Left ventricle myocardium inferior (tissue), 1 donor: Measurements from ENCODE around the gene CPN1. TPM values are rescaled to one million over a fixed set of nuclear protein-coding genes. Genes with fewer than 3 reads are reported as not detected.

Source experiments
- DNase-seq: peaks from one replicate; pipeline ENCODE4 v3.0.0-alpha.2; 2020
- H3K27ac ChIP-seq: fragments of 200-600 bp; replicated peaks from 2 replicates; pipeline ENCODE4 v1.8.0; 2021
- H3K27me3 ChIP-seq: fragments of 200-600 bp; 2 replicates; pipeline ENCODE4 v1.8.0; 2021; ENCODE audit warnings: low read depth
- H3K36me3 ChIP-seq: fragments of 200-600 bp; 2 replicates; pipeline ENCODE4 v1.8.0; 2021
- H3K4me1 ChIP-seq: fragments of 200-600 bp; 2 replicates; pipeline ENCODE4 v1.8.0; 2021
- H3K4me3 ChIP-seq: fragments of 200-600 bp; 2 replicates; pipeline ENCODE4 v1.8.0; 2021; ENCODE audit warnings: mild to moderate bottlenecking, moderate library complexity
- H3K9me3 ChIP-seq: fragments of 200-600 bp; replicated peaks from 2 replicates; pipeline ENCODE4 v1.8.0; 2021
- intact Hi-C: fragments of 100-400 bp; cut with micrococcal nuclease; formaldehyde crosslinking; loops from one replicate; pipeline ENCODE4 v1.11.0; 2022
- total RNA-seq: library from RNA; stranded (reverse); fragmentation: NEBNext Ultra II Directional; extraction: Animal tissue kit (Norgen Biotek cat#: 25700); gene quantifications from one replicate; pipeline ENCODE4 v1.2.1, GENCODE V29; 2021
- TF ChIP-seq, protein P1 (sequence below): fragments of 200-600 bp; IDR thresholded peaks from 2 replicates; pipeline ENCODE4 v1.8.0; 2021; ENCODE audit warnings: antibody characterized with exemption, mild to moderate bottlenecking, borderline replicate concordance
- donor health status: DM: no; HTN: yes; CAD: no; lungs with severe emphysema.

CPN1 gene
- total RNA-seq, 1 donor from 2014 or later = not detected

DNA sequence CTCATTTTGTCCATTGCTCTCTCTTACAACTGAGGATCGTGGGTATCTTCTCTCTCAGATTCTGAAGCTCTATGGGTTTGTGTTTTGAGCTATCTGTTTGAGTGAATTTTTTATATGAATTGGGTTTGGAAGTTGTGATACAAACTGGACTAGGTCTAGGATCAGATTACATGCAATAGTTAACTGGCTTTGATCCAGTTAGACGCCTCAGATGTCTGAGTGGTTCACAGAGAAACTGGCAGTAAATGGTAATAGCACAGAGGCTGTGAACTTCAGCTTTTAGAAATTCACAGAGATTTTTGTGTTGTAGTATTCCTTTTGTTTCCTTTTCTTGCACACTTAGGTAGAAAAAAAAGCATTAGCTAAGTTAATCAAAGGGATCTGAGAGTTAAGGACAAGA lies 59.3 kb downstream of the CPN1 start:
- DNase-seq = no peak
- H3K4me1 ChIP-seq = no peaks in the 10 kb centered on the region
- peaks cover 6% of the 10 kb centered on the region for H3K9me3 ChIP-seq
- intact Hi-C loops = no loop called here
- no peak overlapping the region for H3K27ac ChIP-seq
- TF ChIP-seq, protein P1, sequence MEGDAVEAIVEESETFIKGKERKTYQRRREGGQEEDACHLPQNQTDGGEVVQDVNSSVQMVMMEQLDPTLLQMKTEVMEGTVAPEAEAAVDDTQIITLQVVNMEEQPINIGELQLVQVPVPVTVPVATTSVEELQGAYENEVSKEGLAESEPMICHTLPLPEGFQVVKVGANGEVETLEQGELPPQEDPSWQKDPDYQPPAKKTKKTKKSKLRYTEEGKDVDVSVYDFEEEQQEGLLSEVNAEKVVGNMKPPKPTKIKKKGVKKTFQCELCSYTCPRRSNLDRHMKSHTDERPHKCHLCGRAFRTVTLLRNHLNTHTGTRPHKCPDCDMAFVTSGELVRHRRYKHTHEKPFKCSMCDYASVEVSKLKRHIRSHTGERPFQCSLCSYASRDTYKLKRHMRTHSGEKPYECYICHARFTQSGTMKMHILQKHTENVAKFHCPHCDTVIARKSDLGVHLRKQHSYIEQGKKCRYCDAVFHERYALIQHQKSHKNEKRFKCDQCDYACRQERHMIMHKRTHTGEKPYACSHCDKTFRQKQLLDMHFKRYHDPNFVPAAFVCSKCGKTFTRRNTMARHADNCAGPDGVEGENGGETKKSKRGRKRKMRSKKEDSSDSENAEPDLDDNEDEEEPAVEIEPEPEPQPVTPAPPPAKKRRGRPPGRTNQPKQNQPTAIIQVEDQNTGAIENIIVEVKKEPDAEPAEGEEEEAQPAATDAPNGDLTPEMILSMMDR = no peak
- H3K4me3 ChIP-seq = no peak overlapping the region
- peaks cover 22% of the 10 kb centered on the region for H3K27me3 ChIP-seq
- no peaks in the 10 kb centered on the region for H3K36me3 ChIP-seq

DNA sequence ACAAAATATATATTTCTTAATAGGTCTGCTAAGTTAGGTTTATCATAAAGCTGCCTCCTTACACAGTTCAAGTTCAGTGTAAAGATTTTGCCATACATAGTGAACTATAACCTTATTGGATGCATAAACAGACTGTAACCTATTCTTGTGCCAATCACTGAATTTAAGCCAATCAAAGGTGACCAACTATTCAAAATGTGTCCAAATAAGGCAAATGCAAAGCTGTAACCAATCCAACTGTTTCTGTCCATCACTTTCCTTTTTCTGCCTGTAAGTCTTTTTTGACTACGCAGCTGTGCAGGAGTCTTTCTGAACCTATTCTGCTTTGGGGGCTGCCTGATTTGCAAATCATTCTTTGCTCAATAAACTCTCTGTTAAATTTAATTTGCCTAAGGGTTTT lies 60.3 kb downstream of the CPN1 start:
- Histone ChIP-seq H3K36me3 (no peaks in the 10 kb centered on the region), H3K4me1 (no peaks in the 10 kb centered on the region), H3K27me3 (peaks cover 22% of the 10 kb centered on the region), H3K27ac (no peak overlapping the region), H3K9me3 (no peaks in the 10 kb centered on the region), H3K4me3 (no peak overlapping the region)
- DNase-seq = no peak
- TF ChIP-seq, protein P1 = no peak
- intact Hi-C loops = no loop called here

DNA sequence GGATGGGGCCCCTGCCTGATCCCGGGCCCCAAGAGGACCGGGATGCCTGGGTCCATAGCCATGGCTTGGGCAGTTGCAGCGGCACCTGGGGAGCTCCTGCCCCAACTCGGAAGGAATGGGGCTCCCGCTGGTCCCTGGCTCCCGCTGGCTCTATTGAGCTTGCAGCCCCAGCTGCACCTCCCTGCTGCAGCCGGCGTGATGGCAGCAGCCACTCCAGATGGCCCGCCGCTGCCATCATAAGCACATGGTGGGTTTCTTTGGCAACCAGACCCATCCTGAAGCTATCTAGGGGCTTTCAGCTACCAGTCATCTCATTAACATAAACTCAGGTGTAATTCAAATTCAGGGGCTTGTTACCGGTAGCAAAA lies 60.8 kb downstream of the CPN1 start:
- Histone ChIP-seq H3K9me3 (no peaks in the 10 kb centered on the region), H3K4me1 (no peaks in the 10 kb centered on the region), H3K27ac (no peak overlapping the region), H3K4me3 (no peak overlapping the region), H3K36me3 (no peaks in the 10 kb centered on the region), H3K27me3 (peaks cover 22% of the 10 kb centered on the region)
- DNase-seq = no peak
- TF ChIP-seq, protein P1 = no peak
- intact Hi-C loops = no loop called here

DNA sequence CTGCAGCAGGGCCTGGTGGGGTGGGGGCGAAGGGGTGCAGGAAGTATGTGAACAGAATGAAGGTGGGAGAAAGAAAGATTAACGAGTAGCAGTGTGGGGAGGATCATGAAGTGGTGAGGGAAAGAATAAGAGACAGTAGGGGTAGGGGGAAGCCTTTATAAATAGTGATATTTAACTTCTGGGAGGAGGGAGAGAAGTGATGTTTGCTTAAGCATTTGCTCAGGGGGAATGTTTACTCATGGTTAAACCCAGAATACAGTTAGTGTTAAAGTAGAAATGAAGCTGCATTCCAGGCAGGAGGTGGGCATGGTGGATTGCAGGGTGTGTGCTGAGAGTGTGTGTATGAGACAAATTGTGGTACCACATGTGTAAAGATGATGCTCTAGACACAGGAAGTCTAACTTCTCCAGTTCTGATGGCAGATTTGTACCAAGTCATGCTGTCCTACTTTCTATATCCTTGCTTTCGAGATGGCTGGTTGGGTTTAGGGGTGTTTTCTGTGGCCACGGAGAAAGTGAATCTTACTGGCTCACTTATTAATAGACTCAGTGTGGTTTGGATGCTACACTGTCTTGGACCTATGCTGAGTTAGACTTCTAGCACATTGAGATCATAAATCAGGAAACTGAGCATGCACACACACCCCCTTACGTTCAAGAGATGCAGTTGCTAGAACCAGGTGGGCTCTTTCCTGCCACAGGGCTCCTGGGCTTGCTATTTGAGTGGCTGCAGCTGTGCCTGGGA lies 61.4 kb downstream of the CPN1 start:
- Histone ChIP-seq H3K27ac (no peak overlapping the region), H3K4me1 (no peaks in the 10 kb centered on the region), H3K36me3 (no peaks in the 10 kb centered on the region), H3K9me3 (no peaks in the 10 kb centered on the region), H3K27me3 (peaks cover 22% of the 10 kb centered on the region), H3K4me3 (no peak overlapping the region)
- intact Hi-C loops = no loop called here
- no peak for DNase-seq
- TF ChIP-seq, protein P1 = no peak

DNA sequence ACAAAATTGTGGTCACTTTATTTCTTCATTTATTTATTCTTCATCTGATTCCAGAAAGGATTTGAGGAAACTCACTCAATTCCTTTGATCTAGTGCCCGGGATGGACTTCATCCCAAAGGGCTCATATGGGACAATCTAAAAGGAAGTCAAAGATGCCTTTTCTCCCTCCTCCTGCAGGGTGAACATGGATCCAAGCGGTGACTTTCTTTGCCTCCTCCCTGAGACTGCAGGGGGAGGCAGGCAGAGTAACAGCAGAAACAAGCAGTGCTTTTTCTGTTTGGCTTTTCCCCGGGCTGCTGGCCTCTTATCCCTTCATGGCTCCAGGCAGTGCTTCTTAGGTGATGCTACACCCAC lies 61.9 kb downstream of the CPN1 start:
- intact Hi-C loops = loop anchor here (10.0 kb wide), 1 partner anchor 165 kb away; no protein-coding TSS in a partner anchor
- Histone ChIP-seq H3K27ac (no peak overlapping the region), H3K9me3 (no peaks in the 10 kb centered on the region), H3K27me3 (peaks cover 22% of the 10 kb centered on the region), H3K4me1 (no peaks in the 10 kb centered on the region), H3K4me3 (no peak overlapping the region), H3K36me3 (no peaks in the 10 kb centered on the region)
- no peak for DNase-seq
- TF ChIP-seq, protein P1 = no peak
